Measurements from ENCODE around the gene ERMP1.

ERMP1 gene

GRCh38 chr9:5866685-5867084 is 33.8 kb upstream of the ERMP1 start:
- Mint-ChIP-seq H3K27ac (no peak overlapping the region), H3K27me3 (no peaks in the 10 kb centered on the region), H3K4me3 (no peak overlapping the region), H3K36me3 (ENCODE audit: low read depth) (no peaks in the 10 kb centered on the region), H3K4me1 (peaks cover 7% of the 10 kb centered on the region), H3K9me3 (no peaks in the 10 kb centered on the region)
- DNase-seq (no peak), ATAC-seq (no peak)

- Mint-ChIP-seq H3K36me3 (ENCODE audit: low read depth) (no peaks in the 10 kb centered on the region), H3K4me3 (no peak overlapping the region), H3K27me3 (no peaks in the 10 kb centered on the region), H3K4me1 (peaks cover 7% of the 10 kb centered on the region), H3K9me3 (no peaks in the 10 kb centered on the region), H3K27ac (no peak overlapping the region)
- DNase-seq (no peak), ATAC-seq (no peak)
Measured at GRCh38 chr9:5866272-5866671, 33.4 kb upstream of the ERMP1 start.

GRCh38 chr9:5864446-5864845 is 31.5 kb upstream of the ERMP1 start:
- H3K9me3 Mint-ChIP-seq: no peaks in the 10 kb centered on the region

GRCh38 chr9:5863092-5863746 is 30.3 kb upstream of the ERMP1 start:
- H3K9me3 Mint-ChIP-seq: no peaks in the 10 kb centered on the region

More at GRCh38 chr9:5864446-5864845, 31.5 kb upstream of the ERMP1 start:
- Mint-ChIP-seq H3K27me3 (no peaks in the 10 kb centered on the region), H3K4me3 (no peak overlapping the region), H3K4me1 (peaks cover 1% of the 10 kb centered on the region), H3K27ac (no peak overlapping the region), H3K36me3 (ENCODE audit: low read depth) (no peaks in the 10 kb centered on the region)
- ATAC-seq (no peak), DNase-seq (no peak)

GRCh38 chr9:5858833-5859232 is 25.9 kb upstream of the ERMP1 start:
- Mint-ChIP-seq H3K27ac (no peak overlapping the region), H3K27me3 (no peaks in the 10 kb centered on the region), H3K4me1 (peaks cover 11% of the 10 kb centered on the region), H3K36me3 (ENCODE audit: low read depth) (peaks cover 2% of the 10 kb centered on the region), H3K9me3 (no peaks in the 10 kb centered on the region), H3K4me3 (no peak overlapping the region)
- ATAC-seq: no peak
- no peak for DNase-seq

More at GRCh38 chr9:5863092-5863746, 30.3 kb upstream of the ERMP1 start:
- no peak for DNase-seq
- Mint-ChIP-seq H3K36me3 (ENCODE audit: low read depth) (no peaks in the 10 kb centered on the region), H3K27me3 (no peaks in the 10 kb centered on the region), H3K4me1 (no peaks in the 10 kb centered on the region), H3K27ac (no peak overlapping the region), H3K4me3 (no peak overlapping the region)
- ATAC-seq: no peak

GRCh38 chr9:5857928-5858327 is 25.0 kb upstream of the ERMP1 start:
- Mint-ChIP-seq H3K27me3 (no peaks in the 10 kb centered on the region), H3K36me3 (ENCODE audit: low read depth) (peaks cover 2% of the 10 kb centered on the region), H3K9me3 (no peaks in the 10 kb centered on the region), H3K4me3 (no peak overlapping the region), H3K27ac (no peak overlapping the region), H3K4me1 (peaks cover 20% of the 10 kb centered on the region)
- ATAC-seq (no peak), DNase-seq (no peak)

GRCh38 chr9:5854063-5854790 is 21.3 kb upstream of the ERMP1 start:
- Mint-ChIP-seq H3K4me1 (peaks cover 48% of the 10 kb centered on the region), H3K4me3 (peak overlapping the region; percentile 8), H3K36me3 (ENCODE audit: low read depth) (peaks cover 2% of the 10 kb centered on the region), H3K27ac (peak overlapping the region; percentile 69), H3K9me3 (no peaks in the 10 kb centered on the region), H3K27me3 (no peaks in the 10 kb centered on the region)
- no peak for DNase-seq
- ATAC-seq: peak; percentile 73

GRCh38 chr9:5853617-5854016 is 20.7 kb upstream of the ERMP1 start:
- Mint-ChIP-seq H3K9me3 (no peaks in the 10 kb centered on the region), H3K4me3 (peak overlapping the region; percentile 8), H3K27ac (peak overlapping the region; percentile 69), H3K36me3 (ENCODE audit: low read depth) (peaks cover 2% of the 10 kb centered on the region), H3K27me3 (no peaks in the 10 kb centered on the region), H3K4me1 (peaks cover 49% of the 10 kb centered on the region)
- DNase-seq (no peak), ATAC-seq (no peak)

GRCh38 chr9:5852987-5853386 is 20.1 kb upstream of the ERMP1 start:
- Mint-ChIP-seq H3K36me3 (ENCODE audit: low read depth) (peaks cover 2% of the 10 kb centered on the region), H3K4me1 (peaks cover 50% of the 10 kb centered on the region), H3K9me3 (no peaks in the 10 kb centered on the region), H3K27me3 (no peaks in the 10 kb centered on the region), H3K4me3 (no peak overlapping the region), H3K27ac (peak overlapping the region; percentile 28)
- ATAC-seq: no peak
- no peak for DNase-seq

GRCh38 chr9:5851445-5851844 is 18.5 kb upstream of the ERMP1 start:
- peak overlapping the region; percentile 33 for H3K27ac Mint-ChIP-seq
- ATAC-seq (peak; percentile 91), DNase-seq (no peak)
- no peaks in the 10 kb centered on the region for H3K27me3 Mint-ChIP-seq
- H3K36me3 Mint-ChIP-seq (ENCODE audit: low read depth): peaks cover 2% of the 10 kb centered on the region
- peak overlapping the region; percentile 16 for H3K4me3 Mint-ChIP-seq
- H3K9me3 Mint-ChIP-seq: no peaks in the 10 kb centered on the region
- H3K4me1 Mint-ChIP-seq: peaks cover 52% of the 10 kb centered on the region

- no peak for DNase-seq
- Mint-ChIP-seq H3K27me3 (no peaks in the 10 kb centered on the region), H3K27ac (no peak overlapping the region), H3K36me3 (ENCODE audit: low read depth) (peaks cover under 1% of the 10 kb centered on the region), H3K4me3 (no peak overlapping the region), H3K9me3 (no peaks in the 10 kb centered on the region), H3K4me1 (peaks cover 58% of the 10 kb centered on the region)
- ATAC-seq: no peak
Measured at GRCh38 chr9:5850724-5851122, 17.8 kb upstream of the ERMP1 start.

- ATAC-seq (no peak), DNase-seq (no peak)
- Mint-ChIP-seq H3K27ac (no peak overlapping the region), H3K36me3 (ENCODE audit: low read depth) (no peaks in the 10 kb centered on the region), H3K4me1 (peaks cover 65% of the 10 kb centered on the region), H3K4me3 (no peak overlapping the region), H3K27me3 (peaks cover 3% of the 10 kb centered on the region), H3K9me3 (no peaks in the 10 kb centered on the region)
Measured at GRCh38 chr9:5848372-5848882, 15.5 kb upstream of the ERMP1 start.

- DNase-seq (no peak), ATAC-seq (no peak)
- Mint-ChIP-seq H3K4me1 (peaks cover 66% of the 10 kb centered on the region), H3K9me3 (no peaks in the 10 kb centered on the region), H3K4me3 (no peak overlapping the region), H3K27ac (no peak overlapping the region), H3K36me3 (ENCODE audit: low read depth) (peaks cover 6% of the 10 kb centered on the region), H3K27me3 (peaks cover 5% of the 10 kb centered on the region)
Measured at GRCh38 chr9:5846501-5846921, 13.6 kb upstream of the ERMP1 start.

GRCh38 chr9:5846096-5846495 is 13.2 kb upstream of the ERMP1 start:
- Mint-ChIP-seq H3K9me3 (no peaks in the 10 kb centered on the region), H3K36me3 (ENCODE audit: low read depth) (peaks cover 6% of the 10 kb centered on the region), H3K4me3 (no peak overlapping the region), H3K27ac (no peak overlapping the region), H3K27me3 (peaks cover 5% of the 10 kb centered on the region), H3K4me1 (peaks cover 66% of the 10 kb centered on the region)
- DNase-seq (no peak), ATAC-seq (no peak)

GRCh38 chr9:5845157-5845531 is 12.2 kb upstream of the ERMP1 start:
- H3K27ac Mint-ChIP-seq: peak overlapping the region; percentile 89
- ATAC-seq: no peak
- peaks cover 8% of the 10 kb centered on the region for H3K27me3 Mint-ChIP-seq
- peak overlapping the region; percentile 65 for H3K4me3 Mint-ChIP-seq
- no peaks in the 10 kb centered on the region for H3K9me3 Mint-ChIP-seq
- no peak for DNase-seq
- H3K4me1 Mint-ChIP-seq: peaks cover 63% of the 10 kb centered on the region
- H3K36me3 Mint-ChIP-seq (ENCODE audit: low read depth): peaks cover 6% of the 10 kb centered on the region

Data from activated naive CD8-positive, alpha-beta T cell treated with anti-CD3 and anti-CD28 coated beads, Interleukin-2, amount 50 U/mL, for 24 hours (primary cell).